Measurements from ENCODE around the gene PTGDS. TPM values are rescaled to one million over a fixed set of nuclear protein-coding genes. Genes with fewer than 3 reads are reported as not detected.

PTGDS gene
- total and polyA plus RNA-seq, 12 donors: 1,129 to 5,119 (median 3,777) TPM

DNA sequence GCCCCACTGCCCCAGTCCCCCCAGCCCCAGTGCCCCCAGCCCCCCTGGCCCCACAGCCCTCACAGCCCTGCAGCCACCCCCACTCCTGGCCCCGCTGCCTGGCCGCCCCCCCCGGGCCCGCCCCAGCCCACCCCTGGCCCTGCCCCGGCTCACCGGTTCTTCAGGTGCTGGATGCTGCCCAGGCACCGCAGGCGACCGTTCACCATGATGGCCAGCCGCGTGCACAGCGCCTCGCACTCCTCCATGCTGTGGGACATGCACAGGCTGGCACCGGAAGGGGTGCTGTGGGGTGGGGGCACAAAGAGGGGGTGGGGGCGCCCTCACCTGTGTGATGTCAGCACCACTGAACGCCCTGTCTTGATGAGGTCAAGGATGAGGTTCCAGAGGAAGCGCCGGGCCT lies 31.9 kb downstream of the PTGDS start:
- intact Hi-C loops (cut with DNase I): no loop called here
- H3K4me1 ChIP-seq: peaks cover 0 to 8% (median 0%) of the 10 kb centered on the region in 9 donors
- H3K27me3 ChIP-seq: no peaks in the 10 kb centered on the region
- H3K27ac ChIP-seq: no peak overlapping the region
- WGBS, 2 donors: 95 to 96% methylated on average over 16 to 18 of the region's 18 CpGs
- H3K4me3 ChIP-seq: no peak overlapping the region
- peaks cover 0 to 13% (median 0%) of the 10 kb centered on the region in 11 donors for H3K9me3 ChIP-seq
- no peak for DNase-seq
- TF ChIP-seq, protein P1, sequence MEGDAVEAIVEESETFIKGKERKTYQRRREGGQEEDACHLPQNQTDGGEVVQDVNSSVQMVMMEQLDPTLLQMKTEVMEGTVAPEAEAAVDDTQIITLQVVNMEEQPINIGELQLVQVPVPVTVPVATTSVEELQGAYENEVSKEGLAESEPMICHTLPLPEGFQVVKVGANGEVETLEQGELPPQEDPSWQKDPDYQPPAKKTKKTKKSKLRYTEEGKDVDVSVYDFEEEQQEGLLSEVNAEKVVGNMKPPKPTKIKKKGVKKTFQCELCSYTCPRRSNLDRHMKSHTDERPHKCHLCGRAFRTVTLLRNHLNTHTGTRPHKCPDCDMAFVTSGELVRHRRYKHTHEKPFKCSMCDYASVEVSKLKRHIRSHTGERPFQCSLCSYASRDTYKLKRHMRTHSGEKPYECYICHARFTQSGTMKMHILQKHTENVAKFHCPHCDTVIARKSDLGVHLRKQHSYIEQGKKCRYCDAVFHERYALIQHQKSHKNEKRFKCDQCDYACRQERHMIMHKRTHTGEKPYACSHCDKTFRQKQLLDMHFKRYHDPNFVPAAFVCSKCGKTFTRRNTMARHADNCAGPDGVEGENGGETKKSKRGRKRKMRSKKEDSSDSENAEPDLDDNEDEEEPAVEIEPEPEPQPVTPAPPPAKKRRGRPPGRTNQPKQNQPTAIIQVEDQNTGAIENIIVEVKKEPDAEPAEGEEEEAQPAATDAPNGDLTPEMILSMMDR (IDR thresholded peaks at IDR 0.05): no peak
- ATAC-seq: no peak
- peaks cover 0 to 56% (median 14%) of the 10 kb centered on the region in 9 donors for H3K36me3 ChIP-seq

DNA sequence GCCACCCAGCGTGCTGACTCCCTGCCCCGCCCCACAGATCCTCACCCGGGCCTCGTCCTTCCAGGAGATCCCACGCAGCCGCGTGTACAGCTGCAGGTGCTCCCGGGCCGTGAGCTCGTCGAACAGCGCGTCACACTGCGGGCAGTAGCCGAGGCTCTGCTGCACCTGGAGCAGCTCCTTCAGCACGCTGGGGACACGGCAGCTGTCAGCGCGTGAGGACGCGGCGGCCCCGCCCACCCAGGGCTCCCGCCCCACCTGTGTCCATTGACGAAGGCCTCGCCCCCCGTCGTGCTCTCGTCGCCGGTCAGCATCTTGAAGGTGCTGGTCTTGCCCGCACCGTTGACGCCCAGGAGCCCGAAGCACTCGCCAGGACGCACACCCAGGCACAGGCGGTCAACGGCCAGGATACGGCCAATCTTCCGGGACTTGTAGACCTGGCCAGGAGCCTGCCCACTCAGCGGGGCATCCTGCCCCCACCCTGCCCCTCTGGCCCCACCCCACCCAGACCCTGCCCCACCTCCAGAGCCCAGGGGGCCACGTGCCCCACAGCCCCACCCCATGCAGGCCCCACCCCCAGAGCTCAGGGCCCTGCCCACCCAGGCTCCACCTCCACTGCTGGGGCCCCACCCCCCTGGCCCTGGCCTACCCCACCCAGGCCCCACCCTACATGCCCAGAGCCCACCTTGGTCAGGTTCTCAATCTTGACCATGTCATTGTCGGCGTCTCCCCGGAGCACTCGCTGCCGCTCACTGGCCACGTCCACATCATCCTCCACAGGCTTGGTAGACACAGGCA lies 32.8 kb downstream of the PTGDS start:
- Histone ChIP-seq H3K4me3 (no peak overlapping the region), H3K27me3 (no peaks in the 10 kb centered on the region), H3K27ac (no peak overlapping the region), H3K9me3 (peaks cover 0 to 4% (median 0%) of the 10 kb centered on the region in 11 donors), H3K36me3 (peaks cover 0 to 65% (median 14%) of the 10 kb centered on the region in 9 donors), H3K4me1 (peaks cover 0 to 8% (median 0%) of the 10 kb centered on the region in 9 donors)
- no peak for ATAC-seq
- TF ChIP-seq, protein P1 (IDR thresholded peaks at IDR 0.05): no peak
- WGBS, 2 donors: 96 to 98% methylated on average over 45 to 49 of the region's 49 CpGs
- intact Hi-C loops (cut with DNase I): no loop called here
- no peak for DNase-seq

- 95 to 97% methylated on average over 23 to 24 of the region's 24 CpGs for WGBS, 2 donors
- H3K4me3 ChIP-seq: no peak overlapping the region
- DNase-seq: no peak
- peaks cover 0 to 2% (median 0%) of the 10 kb centered on the region in 9 donors for H3K4me1 ChIP-seq
- no peak for ATAC-seq
- intact Hi-C loops (cut with DNase I): no loop called here
- H3K36me3 ChIP-seq: peaks cover 0 to 75% (median 21%) of the 10 kb centered on the region in 9 donors
- no peaks in the 10 kb centered on the region for H3K27me3 ChIP-seq
- H3K27ac ChIP-seq: no peak overlapping the region
- TF ChIP-seq, protein P1 (IDR thresholded peaks at IDR 0.05): no peak
- no peaks in the 10 kb centered on the region for H3K9me3 ChIP-seq
Measured at GRCh38 chr9:137011156-137011555, 33.9 kb downstream of the PTGDS start.

DNA sequence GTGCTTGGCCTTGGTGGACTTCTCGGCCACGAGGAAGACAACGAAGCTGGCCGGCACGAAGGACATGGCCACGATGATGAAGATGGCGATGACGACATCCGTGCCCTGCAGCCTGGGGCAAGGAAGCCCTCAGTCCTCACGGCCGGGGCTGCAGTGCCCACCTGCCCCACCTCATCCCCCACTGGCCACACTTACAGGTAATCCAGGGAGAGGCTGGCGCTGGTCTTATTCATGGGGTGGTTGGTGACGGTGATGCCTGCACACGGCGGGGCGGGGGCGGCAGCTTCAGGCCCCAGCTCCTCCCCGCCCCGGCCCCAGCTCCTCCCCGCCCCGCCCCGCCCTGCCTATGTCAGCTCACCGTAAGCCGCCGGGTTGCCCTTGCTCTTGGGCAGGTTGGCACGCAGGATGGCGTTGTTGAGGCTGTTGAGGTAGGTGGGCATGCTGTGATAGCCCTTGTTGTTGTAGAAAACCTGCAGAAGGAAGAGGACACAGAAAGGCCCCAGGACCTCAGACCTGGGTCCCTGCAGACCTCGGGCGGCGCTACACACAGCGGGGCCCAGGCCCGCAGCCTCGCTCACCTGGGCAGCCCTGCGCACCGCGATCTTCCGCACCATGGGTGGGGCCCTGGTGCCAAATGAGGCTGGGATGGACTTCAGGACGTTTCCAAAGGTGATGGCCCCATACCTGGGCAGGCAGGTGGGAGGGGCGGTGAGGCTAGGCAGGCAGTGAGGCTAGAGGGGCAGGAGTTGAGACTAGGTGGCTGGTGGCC lies 34.8 kb downstream of the PTGDS start:
- no peaks in the 10 kb centered on the region for H3K9me3 ChIP-seq
- H3K4me1 ChIP-seq: no peaks in the 10 kb centered on the region
- no peaks in the 10 kb centered on the region for H3K27me3 ChIP-seq
- WGBS, 2 donors: 93 to 94% methylated on average over 39 of the region's 39 CpGs
- no peak overlapping the region for H3K27ac ChIP-seq
- TF ChIP-seq, protein P1 (IDR thresholded peaks at IDR 0.05): no peak
- peaks cover 0 to 85% (median 23%) of the 10 kb centered on the region in 9 donors for H3K36me3 ChIP-seq
- ATAC-seq: no peak
- DNase-seq: no peak
- H3K4me3 ChIP-seq: no peak overlapping the region
- intact Hi-C loops (cut with DNase I): no loop called here

All from heart right ventricle (tissue), 16 donors.